Measurements from ENCODE around the gene PPM1L.

- TF ChIP-seq CTCF (IDR thresholded peaks at IDR 0.05; ENCODE audit: low read depth, low read length, poor library complexity, severe bottlenecking) (no peak), EZH2phosphoT487 (IDR thresholded peaks at IDR 0.05; ENCODE audit: borderline replicate concordance, low read length) (no peak)
Measured at GRCh38 chr3:160973067-160973809, 217.2 kb downstream of the PPM1L start.
